PC-3 (cell line): Measurements from ENCODE around the gene CAMTA1. TPM values are rescaled to one million over a fixed set of nuclear protein-coding genes. Genes with fewer than 3 reads are reported as not detected.

ENCODE experiments used
- ATAC-seq: fragments of 200-7000 bp; cut with Tn5 transposase; 2 replicates; pipeline ENCODE4 v1.9.1; 2020; ENCODE audit warnings: mild to moderate bottlenecking, moderate library complexity
- BruUV-seq: library from RNA; stranded (reverse); fragments of 400-500 nt; replicated peaks from 2 replicates; lab custom pipeline; 2021; lab: Mats Ljungman, UMichigan
- CTCF ChIA-PET: fragments of 300-600 bp; sonication (Branson Sonifier 250); formaldehyde crosslinking; loops from one replicate; lab custom pipeline; 2022; ENCODE audit warnings: antibody characterized with exemption; lab: Charles Lee
- POLR2A ChIA-PET: fragments of 300-600 bp; sonication (Branson Sonifier 250); formaldehyde crosslinking; loops from one replicate; lab custom pipeline; 2022; ENCODE audit warnings: antibody characterized with exemption; ENCODE audit not compliant: unreplicated experiment; lab: Charles Lee
- DNase-seq: peaks from one replicate; pipeline ENCODE4 v3.0.0-alpha.2; 2015
- H2AFZ ChIP-seq: fragments of 300-600 bp; sonication (generic); 2 replicates; pipeline ENCODE4 v1.6.0; 2016; ENCODE audit warnings: antibody characterized with exemption, low read length
- H3F3A ChIP-seq: fragments of 300-600 bp; sonication (generic); one replicate; pipeline ENCODE4 v1.6.0; 2017; ENCODE audit warnings: antibody characterized with exemption, low read length, control low read depth, mild to moderate bottlenecking; ENCODE audit not compliant: unreplicated experiment
- H3K27ac ChIP-seq: fragments of 300-600 bp; sonication (generic); 2 replicates; pipeline ENCODE4 v1.5.1; 2016; ENCODE audit warnings: mild to moderate bottlenecking, low read length
- H3K27me3 ChIP-seq: fragments of 300-600 bp; sonication (generic); 2 replicates; pipeline ENCODE4 v1.6.1; 2016; ENCODE audit warnings: low read length, mixed read lengths
- H3K36me3 ChIP-seq: fragments of 300-600 bp; sonication (generic); 2 replicates; pipeline ENCODE4 v1.6.1; 2016; ENCODE audit warnings: low read depth, mixed run types, low read length, mixed read lengths
- H3K4me1 ChIP-seq: fragments of 300-600 bp; sonication (generic); 2 replicates; pipeline ENCODE4 v1.5.1; 2016; ENCODE audit warnings: low read length; ENCODE audit not compliant: insufficient read depth
- H3K4me2 ChIP-seq: fragments of 300-600 bp; sonication (generic); 2 replicates; pipeline ENCODE4 v1.6.0; 2016; ENCODE audit warnings: low read length
- H3K4me3 ChIP-seq: fragments of 300-600 bp; sonication (generic); 2 replicates; pipeline ENCODE4 v1.5.1; 2016; ENCODE audit warnings: mild to moderate bottlenecking, low read length, mixed read lengths
- H3K79me2 ChIP-seq: fragments of 300-600 bp; sonication (generic); 2 replicates; pipeline ENCODE4 v1.6.1; 2017; ENCODE audit warnings: low read length, mixed read lengths
- H3K9ac ChIP-seq: fragments of 300-600 bp; sonication (generic); 2 replicates; pipeline ENCODE4 v1.6.0; 2016; ENCODE audit warnings: mild to moderate bottlenecking, low read length
- H3K9me2 ChIP-seq: fragments of 300-600 bp; sonication (generic); replicated peaks from 2 replicates; pipeline ENCODE4 v1.6.1; 2016; ENCODE audit warnings: mixed run types, low read length, mixed read lengths
- H3K9me3 ChIP-seq: fragments of 300-600 bp; sonication (generic); 2 replicates; pipeline ENCODE4 v1.6.1; 2016; ENCODE audit warnings: low read length, mixed read lengths
- H4K20me1 ChIP-seq: fragments of 300-600 bp; sonication (generic); 2 replicates; pipeline ENCODE4 v1.6.1; 2016; ENCODE audit warnings: low read length, mixed read lengths
- CTCF ChIP-seq: fragments of 300-600 bp; sonication (generic); conservative IDR thresholded peaks from 2 replicates; pipeline ENCODE4 v1.5.1; 2017; ENCODE audit warnings: antibody characterized with exemption, low read depth, mild to moderate bottlenecking, low read length
- EZH2 ChIP-seq: fragments of 300-600 bp; sonication (generic); IDR thresholded peaks from one replicate; pipeline ENCODE4 v1.6.1; 2017; ENCODE audit warnings: antibody characterized with exemption, mild to moderate bottlenecking, low read length; ENCODE audit not compliant: unreplicated experiment
- EZH2phosphoT487 ChIP-seq: fragments of 300-600 bp; sonication (generic); IDR thresholded peaks from 2 replicates; pipeline ENCODE4 v1.6.1; 2018; ENCODE audit warnings: mild to moderate bottlenecking, antibody characterized with exemption, low read length, borderline replicate concordance
- intact Hi-C: fragments of 100-400 bp; cut with micrococcal nuclease; formaldehyde crosslinking; loops from 2 replicates; pipeline ENCODE4 v1.9.0; 2023
- total RNA-seq: library from RNA; depleted of rRNA; stranded (reverse); fragments of >200 nt; gene quantifications from 2 replicates; pipeline ENCODE4 v1.2.3, GENCODE V29; 2014

Gene CAMTA1
- total RNA-seq, 1 experiment from 2014 or later = 40.8 TPM

GRCh38 chr1:7252411-7253117, 467.3 kb downstream of the CAMTA1 start:
- no peaks in the 10 kb centered on the region for H3K9me3 ChIP-seq
- no peaks in the 10 kb centered on the region for H3F3A ChIP-seq
- no peaks in the 10 kb centered on the region for H3K36me3 ChIP-seq
- POLR2A ChIA-PET = no interaction called here
- peaks cover 7% of the 10 kb centered on the region; the same call in 1 of the 2 replicates for H3K4me1 ChIP-seq
- TF ChIP-seq EZH2phosphoT487 (no peak), CTCF (no peak), EZH2 (no peak)
- H3K4me2 ChIP-seq = no peak overlapping the region
- intact Hi-C loops = no loop called here
- no peak overlapping the region for H3K9ac ChIP-seq
- DNase-seq (no peak), ATAC-seq (no peak)
- no peaks in the 10 kb centered on the region for H3K9me2 ChIP-seq
- no peak overlapping the region for H2AFZ ChIP-seq
- peaks cover 34% of the 10 kb centered on the region for H3K27me3 ChIP-seq
- H3K79me2 ChIP-seq = no peaks in the 10 kb centered on the region
- CTCF ChIA-PET = no interaction called here
- no TSS peak for BruUV-seq
- H4K20me1 ChIP-seq = no peaks in the 10 kb centered on the region
- no peak overlapping the region for H3K4me3 ChIP-seq
- no peak overlapping the region for H3K27ac ChIP-seq

DNA sequence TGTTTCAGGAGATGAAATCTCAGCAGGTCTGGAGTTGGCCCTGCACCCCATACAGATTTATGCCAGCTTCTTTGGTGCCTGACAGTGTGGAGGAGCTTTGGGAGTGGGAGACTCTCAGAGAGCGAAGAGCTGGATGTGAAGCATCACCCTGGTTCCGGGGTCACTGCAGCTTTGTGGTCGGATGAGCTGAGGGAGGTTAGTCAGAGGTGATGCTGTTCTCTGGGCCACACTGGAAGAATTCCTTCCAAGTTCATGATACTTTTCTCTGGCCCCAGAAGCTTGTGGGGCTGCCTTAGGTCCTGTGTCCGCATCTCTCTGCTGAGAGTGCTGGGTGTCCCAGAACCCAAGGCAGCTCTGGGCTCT, 467.8 kb downstream of the CAMTA1 start:
- DNase-seq = no peak
- intact Hi-C loops = no loop called here

GRCh38 chr1:7253988-7254587, 468.8 kb downstream of the CAMTA1 start:
- Histone ChIP-seq H3K36me3 (no peaks in the 10 kb centered on the region), H3K27ac (no peak overlapping the region), H3K79me2 (no peaks in the 10 kb centered on the region), H3K9ac (no peak overlapping the region), H3K9me3 (no peaks in the 10 kb centered on the region), H3F3A (no peaks in the 10 kb centered on the region), H2AFZ (no peak overlapping the region), H3K4me2 (no peak overlapping the region), H3K27me3 (peaks cover 18% of the 10 kb centered on the region; the same call in 1 of the 2 replicates), H4K20me1 (no peaks in the 10 kb centered on the region), H3K4me3 (no peak overlapping the region), H3K4me1 (peaks cover 7% of the 10 kb centered on the region; the same call in 1 of the 2 replicates), H3K9me2 (no peaks in the 10 kb centered on the region)
- POLR2A ChIA-PET = no interaction called here
- no peak for ATAC-seq
- DNase-seq = no peak
- no peak for TF ChIP-seq EZH2phosphoT487
- intact Hi-C loops = no loop called here
- CTCF ChIA-PET = no interaction called here
- BruUV-seq = no TSS peak

More for the DNA sequence above, 467.8 kb downstream of the CAMTA1 start:
- Histone ChIP-seq H3K9me3 (no peaks in the 10 kb centered on the region), H3K4me3 (no peak overlapping the region), H3K36me3 (no peaks in the 10 kb centered on the region), H3K27me3 (peaks cover 28% of the 10 kb centered on the region), H3K27ac (no peak overlapping the region), H3K4me2 (no peak overlapping the region), H4K20me1 (no peaks in the 10 kb centered on the region), H3F3A (no peaks in the 10 kb centered on the region), H3K9ac (no peak overlapping the region), H3K4me1 (peaks cover 7% of the 10 kb centered on the region; the same call in 1 of the 2 replicates), H3K9me2 (no peaks in the 10 kb centered on the region), H2AFZ (no peak overlapping the region), H3K79me2 (no peaks in the 10 kb centered on the region)
- no TSS peak for BruUV-seq
- no peak for TF ChIP-seq EZH2
- no peak for TF ChIP-seq EZH2phosphoT487
- ATAC-seq = no peak
- ChIA-PET POLR2A (no interaction called here), CTCF (no interaction called here)
